ENCODE measurements around the gene SLC9A3. TPM values are rescaled to one million over a fixed set of nuclear protein-coding genes. Genes with fewer than 3 reads are reported as not detected.

The SLC9A3 gene
- total RNA-seq, 1 donor from 2014 or later, result 1.6 TPM

GRCh38 chr5:453725-454481, 70.3 kb downstream of the SLC9A3 start:
- TF ChIP-seq CTCF (IDR thresholded peaks at IDR 0.05; ENCODE audit: insufficient read depth, low read length, severe bottlenecking), result no peak
- Histone ChIP-seq H3K36me3 (ENCODE audit: control insufficient read depth, insufficient read depth, low read length) (peaks cover 13% of the 10 kb centered on the region), H3K4me3 (ENCODE audit: low read depth, low read length) (no peak overlapping the region), H3K27me3 (ENCODE audit: control insufficient read depth, insufficient read depth, low read length) (no peaks in the 10 kb centered on the region)
- FAIRE-seq (no peak), DNase-seq (ENCODE audit: low read depth) (peak; percentile 78)

GRCh38 chr5:452978-453710, 71.1 kb downstream of the SLC9A3 start:
- Histone ChIP-seq H3K27me3 (ENCODE audit: control insufficient read depth, insufficient read depth, low read length) (no peaks in the 10 kb centered on the region), H3K36me3 (ENCODE audit: control insufficient read depth, insufficient read depth, low read length) (peaks cover 19% of the 10 kb centered on the region), H3K4me3 (ENCODE audit: low read depth, low read length) (no peak overlapping the region)
- no peak for FAIRE-seq
- DNase-seq (ENCODE audit: low read depth), result no peak
- TF ChIP-seq CTCF (IDR thresholded peaks at IDR 0.05; ENCODE audit: insufficient read depth, low read length, severe bottlenecking), result no peak

- H3K27me3 ChIP-seq (ENCODE audit: control insufficient read depth, insufficient read depth, low read length), result no peaks in the 10 kb centered on the region
- no peak for TF ChIP-seq CTCF (IDR thresholded peaks at IDR 0.05; ENCODE audit: insufficient read depth, low read length, severe bottlenecking)
- FAIRE-seq, result no peak
- peaks cover 26% of the 10 kb centered on the region for H3K36me3 ChIP-seq (ENCODE audit: control insufficient read depth, insufficient read depth, low read length)
- H3K4me3 ChIP-seq (ENCODE audit: low read depth, low read length), result no peak overlapping the region
- no peak for DNase-seq (ENCODE audit: low read depth)
Measured at GRCh38 chr5:451587-452458, 72.4 kb downstream of the SLC9A3 start.

GRCh38 chr5:449151-449550, 75.1 kb downstream of the SLC9A3 start:
- no peak overlapping the region for H3K4me3 ChIP-seq (ENCODE audit: low read depth, low read length)
- DNase-seq (ENCODE audit: low read depth) (no peak), FAIRE-seq (no peak)
- H3K36me3 ChIP-seq (ENCODE audit: control insufficient read depth, insufficient read depth, low read length), result peaks cover 21% of the 10 kb centered on the region
- no peaks in the 10 kb centered on the region for H3K27me3 ChIP-seq (ENCODE audit: control insufficient read depth, insufficient read depth, low read length)
- no peak for TF ChIP-seq CTCF (IDR thresholded peaks at IDR 0.05; ENCODE audit: insufficient read depth, low read length, severe bottlenecking)

- H3K36me3 ChIP-seq (ENCODE audit: control insufficient read depth, insufficient read depth, low read length), result peaks cover 21% of the 10 kb centered on the region
- FAIRE-seq (no peak), DNase-seq (ENCODE audit: low read depth) (no peak)
- H3K27me3 ChIP-seq (ENCODE audit: control insufficient read depth, insufficient read depth, low read length), result no peaks in the 10 kb centered on the region
- no peak overlapping the region for H3K4me3 ChIP-seq (ENCODE audit: low read depth, low read length)
- TF ChIP-seq CTCF (IDR thresholded peaks at IDR 0.05; ENCODE audit: insufficient read depth, low read length, severe bottlenecking), result no peak
Measured at GRCh38 chr5:448766-449090, 75.5 kb downstream of the SLC9A3 start.
